ENCODE results near the gene SERPINB5.

DNA sequence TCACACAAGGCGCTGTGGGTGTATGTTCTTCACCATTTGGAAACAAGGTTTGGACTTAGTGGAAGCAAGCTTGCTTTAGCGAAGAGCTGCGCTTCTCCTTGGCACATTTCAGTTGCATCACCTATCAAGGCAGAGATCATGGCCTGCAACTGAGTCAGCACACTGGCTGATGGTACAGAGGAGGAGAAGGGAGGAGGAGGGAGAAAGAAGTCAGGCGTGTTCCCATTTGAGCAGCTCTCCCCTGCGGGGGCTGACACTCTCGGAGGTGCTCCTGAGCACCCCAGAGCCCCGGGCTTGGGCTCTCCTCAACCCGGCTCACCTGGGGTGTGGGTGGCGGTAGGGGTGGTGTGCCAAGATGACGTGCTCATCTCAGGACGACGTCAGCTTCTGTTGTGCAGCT is 6.0 kb upstream of the SERPINB5 start:
- no peak for TF ChIP-seq CTCF (IDR thresholded peaks at IDR 0.05)
- TF ChIP-seq POLR2AphosphoS5 (IDR thresholded peaks at IDR 0.05) = no peak

Measured in breast epithelium (tissue), 3 donors.